NB4 (cell line): ENCODE results near the gene GNA12.

Experiments
- CTCF ChIP-seq: IDR thresholded peaks from one replicate; pipeline ENCODE4 v1.5.1; 2012; ENCODE audit warnings: low read depth, low read length
- MAX ChIP-seq: IDR thresholded peaks from 2 replicates; pipeline ENCODE4 v1.6.1; 2011; ENCODE audit warnings: low read depth, low read length
- MYC ChIP-seq: IDR thresholded peaks from 2 replicates; pipeline ENCODE4 v1.6.1; 2011; ENCODE audit warnings: low read depth, low read length
- POLR2A ChIP-seq: IDR thresholded peaks from 2 replicates; pipeline ENCODE4 v1.6.1; 2011; ENCODE audit warnings: mild to moderate bottlenecking; ENCODE audit not compliant: insufficient read length; ENCODE audit errors: extremely low read depth

GRCh38 chr7:2720024-2720423 lies 124.1 kb downstream of the GNA12 start:
- no peak for TF ChIP-seq MAX
- no peak for TF ChIP-seq CTCF
- no peak for TF ChIP-seq POLR2A
- no peak for TF ChIP-seq MYC
